Endodermal cell (in vitro differentiated cells): ENCODE results near the gene TEAD2. TPM values are rescaled to one million over a fixed set of nuclear protein-coding genes. Genes with fewer than 3 reads are reported as not detected.
"Not testable (repeated sequence)": the region's sequence is repeated elsewhere in the genome, so short reads cannot be mapped to it uniquely, and the experiment has no call there.

Experiments
- DNase-seq: peaks from one replicate; pipeline ENCODE4 v3.0.0-alpha.2; 2017
- H3K27ac ChIP-seq: 2 replicates; pipeline ENCODE4 v1.5.1; 2013; ENCODE audit warnings: mild to moderate bottlenecking, low read depth, low read length, moderate library complexity
- H3K27me3 ChIP-seq: 2 replicates; pipeline ENCODE4 v1.6.1; 2013; ENCODE audit warnings: mild to moderate bottlenecking, low read length, moderate library complexity; ENCODE audit not compliant: insufficient read depth, control insufficient read depth, poor library complexity, severe bottlenecking
- H3K36me3 ChIP-seq: 2 replicates; pipeline ENCODE4 v1.7.0; 2013; ENCODE audit warnings: mild to moderate bottlenecking, low read length, moderate library complexity; ENCODE audit not compliant: control insufficient read depth, insufficient read depth
- H3K4me1 ChIP-seq: one replicate; pipeline ENCODE4 v1.7.0; 2013; ENCODE audit warnings: low read length; ENCODE audit not compliant: control insufficient read depth, insufficient read depth
- H3K4me3 ChIP-seq: 2 replicates; pipeline ENCODE4 v1.5.1; 2013; ENCODE audit warnings: mild to moderate bottlenecking, low read length, moderate library complexity
- H3K9ac ChIP-seq: 2 replicates; pipeline ENCODE4 v1.6.1; 2013; ENCODE audit warnings: mild to moderate bottlenecking, low read length, moderate library complexity; ENCODE audit not compliant: poor library complexity, severe bottlenecking; ENCODE audit errors: extremely low read depth
- H3K9me3 ChIP-seq: 2 replicates; pipeline ENCODE4 v1.6.1; 2013; ENCODE audit warnings: mild to moderate bottlenecking, low read length, moderate library complexity; ENCODE audit not compliant: control insufficient read depth
- H3K27ac Mint-ChIP-seq: 2 replicates; pipeline ENCODE4 v1.8.0; 2020; ENCODE audit warnings: mixed read lengths
- H3K27me3 Mint-ChIP-seq: 2 replicates; pipeline ENCODE4 v1.8.0; 2021; ENCODE audit warnings: mild to moderate bottlenecking, mixed read lengths; ENCODE audit not compliant: insufficient read depth
- H3K36me3 Mint-ChIP-seq: 2 replicates; pipeline ENCODE4 v1.8.0; 2020; ENCODE audit warnings: low read depth, mixed read lengths
- H3K4me1 Mint-ChIP-seq: 2 replicates; pipeline ENCODE4 v1.8.0; 2020; ENCODE audit warnings: mixed read lengths
- H3K4me3 Mint-ChIP-seq: 2 replicates; pipeline ENCODE4 v1.8.0; 2020; ENCODE audit warnings: mild to moderate bottlenecking, moderate library complexity, mixed read lengths
- H3K9me3 Mint-ChIP-seq: 2 replicates; pipeline ENCODE4 v1.8.0; 2020; ENCODE audit warnings: mild to moderate bottlenecking, mixed read lengths
- WGBS, 2 experiments: methylation state at CpG; one replicate each; pipeline versions ENCODE4 v1.1.5 to v1.1.7; 2013; ENCODE audit warnings: missing lambda C conversion rate in 2 of 2, mixed read lengths in 1 of 2; ENCODE audit not compliant: insufficient coverage in 1 of 2, insufficient read length in 1 of 2; 5-methylcytosine and 5-hydroxymethylcytosine counted together
- total RNA-seq, 2 donors: library from RNA; stranded (reverse); fragmentation: NEBNext Ultra II Directional in 1 of 2; extraction: Animal tissue kit (Norgen Biotek cat#: 25700) in 1 of 2; gene quantifications; 2 replicates in 1 of 2; 3 replicates in 1 of 2; pipeline ENCODE4 v1.2.1, GENCODE V29; 2021
- TF ChIP-seq, protein P1 (sequence below): fragments of 200-600 bp; sonication (generic); conservative IDR thresholded peaks from 2 replicates; pipeline ENCODE4 v1.5.0; 2021; ENCODE audit warnings: antibody characterized with exemption, mild to moderate bottlenecking

The TEAD2 gene
- total RNA-seq, 2 donors from 2014 or later: 142 to 166 TPM

DNA sequence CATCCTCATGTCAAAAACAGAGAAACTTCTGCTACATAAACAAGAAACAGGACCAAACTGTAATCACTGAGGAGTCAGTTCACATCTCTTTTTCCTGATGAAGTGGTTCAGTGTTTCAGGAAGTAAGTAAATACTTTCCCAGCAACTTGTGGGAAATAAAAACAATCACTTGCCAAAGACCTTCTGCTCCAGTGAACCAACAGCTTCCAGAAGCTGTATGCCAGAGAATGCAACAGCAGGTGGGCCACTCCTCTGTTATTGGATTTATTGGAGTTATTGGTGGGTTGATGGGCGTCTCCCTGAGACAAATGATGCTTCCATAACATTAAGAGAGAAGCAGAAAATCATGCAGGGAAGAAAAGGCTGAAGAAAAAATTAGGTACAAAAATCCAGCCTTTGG is 47.1 kb downstream of the TEAD2 start:
- 63 to 100% methylated on average over 1 of the region's 1 CpG for WGBS, 2 experiments
- Mint-ChIP-seq H3K4me3 (no peak overlapping the region), H3K27me3 (peaks cover 2% of the 10 kb centered on the region), H3K27ac (no peak overlapping the region), H3K4me1 (no peaks in the 10 kb centered on the region), H3K9me3 (peaks cover 9% of the 10 kb centered on the region), H3K36me3 (peaks cover 31% of the 10 kb centered on the region)
- peaks cover 8% of the 10 kb centered on the region for H3K36me3 ChIP-seq
- H3K27ac ChIP-seq: no peak overlapping the region
- TF ChIP-seq, protein P1, sequence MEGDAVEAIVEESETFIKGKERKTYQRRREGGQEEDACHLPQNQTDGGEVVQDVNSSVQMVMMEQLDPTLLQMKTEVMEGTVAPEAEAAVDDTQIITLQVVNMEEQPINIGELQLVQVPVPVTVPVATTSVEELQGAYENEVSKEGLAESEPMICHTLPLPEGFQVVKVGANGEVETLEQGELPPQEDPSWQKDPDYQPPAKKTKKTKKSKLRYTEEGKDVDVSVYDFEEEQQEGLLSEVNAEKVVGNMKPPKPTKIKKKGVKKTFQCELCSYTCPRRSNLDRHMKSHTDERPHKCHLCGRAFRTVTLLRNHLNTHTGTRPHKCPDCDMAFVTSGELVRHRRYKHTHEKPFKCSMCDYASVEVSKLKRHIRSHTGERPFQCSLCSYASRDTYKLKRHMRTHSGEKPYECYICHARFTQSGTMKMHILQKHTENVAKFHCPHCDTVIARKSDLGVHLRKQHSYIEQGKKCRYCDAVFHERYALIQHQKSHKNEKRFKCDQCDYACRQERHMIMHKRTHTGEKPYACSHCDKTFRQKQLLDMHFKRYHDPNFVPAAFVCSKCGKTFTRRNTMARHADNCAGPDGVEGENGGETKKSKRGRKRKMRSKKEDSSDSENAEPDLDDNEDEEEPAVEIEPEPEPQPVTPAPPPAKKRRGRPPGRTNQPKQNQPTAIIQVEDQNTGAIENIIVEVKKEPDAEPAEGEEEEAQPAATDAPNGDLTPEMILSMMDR: no peak
- no peak overlapping the region for H3K4me3 ChIP-seq
- no peaks in the 10 kb centered on the region for H3K27me3 ChIP-seq
- H3K9me3 ChIP-seq: peaks cover 10% of the 10 kb centered on the region
- H3K9ac ChIP-seq: no peak overlapping the region
- H3K4me1 ChIP-seq: no peaks in the 10 kb centered on the region
- DNase-seq: no peak

DNA sequence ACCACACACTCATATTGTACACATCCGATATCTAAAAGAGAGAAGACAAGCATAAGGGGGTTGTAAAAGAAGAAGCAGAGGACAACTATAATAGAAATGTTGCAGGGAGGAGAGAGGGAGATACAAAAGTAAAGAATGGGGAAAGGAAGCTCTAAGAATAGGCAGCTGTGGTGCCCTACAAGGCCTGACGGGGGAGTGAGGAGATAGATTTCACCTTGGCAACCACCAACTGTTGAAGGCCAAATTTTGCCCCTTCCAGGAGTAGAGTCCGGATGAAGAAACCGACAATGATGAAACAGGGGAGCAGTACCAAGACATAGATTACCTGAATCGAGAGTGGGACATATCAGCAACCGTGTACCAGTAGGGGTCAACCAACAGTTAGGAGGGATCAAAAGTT is 53.1 kb downstream of the TEAD2 start:
- Mint-ChIP-seq H3K27me3 (peaks cover 2% of the 10 kb centered on the region), H3K4me1 (no peaks in the 10 kb centered on the region), H3K27ac (no peak overlapping the region), H3K9me3 (no peaks in the 10 kb centered on the region), H3K36me3 (peaks cover 27% of the 10 kb centered on the region), H3K4me3 (no peak overlapping the region)
- Histone ChIP-seq H3K4me3 (no peak overlapping the region), H3K4me1 (no peaks in the 10 kb centered on the region), H3K9ac (no peak overlapping the region), H3K36me3 (peaks cover 8% of the 10 kb centered on the region), H3K9me3 (peaks cover under 1% of the 10 kb centered on the region), H3K27ac (no peak overlapping the region), H3K27me3 (no peaks in the 10 kb centered on the region)
- no peak for DNase-seq
- WGBS, 2 experiments: 97% methylated on average over 5 to 6 of the region's 6 CpGs
- TF ChIP-seq, protein P1: peak; percentile 34

DNA sequence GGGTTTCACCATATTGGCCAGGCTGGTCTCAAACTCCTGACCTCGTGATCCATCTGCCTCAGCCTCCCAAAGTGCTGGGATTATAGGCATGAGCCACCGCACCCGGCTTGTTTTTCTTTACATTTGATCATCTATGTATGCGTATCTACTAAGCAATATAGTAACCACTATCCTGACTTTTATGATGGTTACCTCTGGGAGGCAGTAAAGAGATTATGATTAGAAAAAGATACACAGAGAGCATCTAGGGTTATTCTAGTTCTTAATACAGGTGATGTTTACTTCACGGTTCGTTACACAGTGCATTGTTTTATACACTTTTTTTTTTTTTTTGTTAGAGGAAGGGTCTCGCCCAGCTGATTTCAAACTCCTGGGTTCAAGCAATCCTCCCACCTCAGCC is 55.5 kb downstream of the TEAD2 start:
- not testable (repeated sequence) for H3K27ac ChIP-seq, H3K4me3 Mint-ChIP-seq, H3K27me3 Mint-ChIP-seq, DNase-seq, H3K4me3 ChIP-seq, H3K4me1 Mint-ChIP-seq, H3K9me3 Mint-ChIP-seq, H3K36me3 ChIP-seq, H3K4me1 ChIP-seq, H3K27ac Mint-ChIP-seq, H3K27me3 ChIP-seq, H3K9ac ChIP-seq
- 82 to 95% methylated on average over 2 to 4 of the region's 7 CpGs for WGBS, 2 experiments
- H3K36me3 Mint-ChIP-seq: peaks cover 23% of the 10 kb centered on the region
- peaks cover 17% of the 10 kb centered on the region for H3K9me3 ChIP-seq

DNA sequence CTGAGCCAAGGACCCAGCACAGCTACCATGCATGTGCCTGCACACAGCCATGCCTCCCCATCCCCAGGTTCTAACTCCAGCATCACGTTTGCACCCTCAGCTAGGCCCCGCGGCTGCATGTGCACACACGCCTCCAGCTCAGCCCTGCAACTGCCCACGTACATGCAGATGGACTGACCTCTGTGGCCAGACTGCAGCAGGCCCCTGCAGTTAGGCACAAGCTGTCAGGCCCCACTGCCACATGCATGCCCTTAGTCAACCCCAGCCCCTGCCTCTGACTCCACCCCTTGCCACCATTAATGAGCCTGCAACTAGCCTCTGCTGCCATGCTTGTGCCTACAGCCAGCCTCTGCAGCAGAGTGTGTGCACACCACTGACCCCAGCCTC is 60.4 kb downstream of the TEAD2 start:
- WGBS, 2 experiments: 85 to 87% methylated on average over 5 of the region's 5 CpGs

More for the DNA sequence above, 60.4 kb downstream of the TEAD2 start:
- TF ChIP-seq, protein P1: no peak
- Mint-ChIP-seq H3K9me3 (peaks cover 6% of the 10 kb centered on the region), H3K4me3 (no peak overlapping the region), H3K4me1 (no peaks in the 10 kb centered on the region), H3K27ac (no peak overlapping the region), H3K36me3 (peaks cover 2% of the 10 kb centered on the region), H3K27me3 (peaks cover 23% of the 10 kb centered on the region)
- H3K9ac ChIP-seq: no peak overlapping the region
- peaks cover 11% of the 10 kb centered on the region for H3K27me3 ChIP-seq
- peaks cover 17% of the 10 kb centered on the region for H3K9me3 ChIP-seq
- no peaks in the 10 kb centered on the region for H3K4me1 ChIP-seq
- DNase-seq: no peak
- no peaks in the 10 kb centered on the region for H3K36me3 ChIP-seq
- H3K27ac ChIP-seq: no peak overlapping the region
- no peak overlapping the region for H3K4me3 ChIP-seq
